H1 (cell line): ENCODE measurements around the gene ZBTB47. TPM values are rescaled to one million over a fixed set of nuclear protein-coding genes. Genes with fewer than 3 reads are reported as not detected.

Experiments
- CTCF ChIA-PET: fragments of 300-600 bp; sonication (Branson Sonifier 250); formaldehyde crosslinking; loops from one replicate; lab custom pipeline; 2021; ENCODE audit not compliant: partially characterized antibody; lab: Charles Lee
- POLR2A ChIA-PET: fragments of 300-600 bp; sonication (Branson Sonifier 250); formaldehyde crosslinking; loops from one replicate; lab custom pipeline; 2021; ENCODE audit warnings: inconsistent platforms; ENCODE audit not compliant: partially characterized antibody; lab: Charles Lee
- DNase-seq, 2 experiments: peaks; one replicate each; pipeline versions ENCODE4 v3.0.0 to v3.0.0-alpha.2; 2010 to 2022; ENCODE audit warnings: low spot score in 2 of 2, low read depth in 1 of 2, mixed read lengths in 1 of 2
- FAIRE-seq: peaks from 2 replicates; lab custom pipeline; 2011; peaks lifted over from hg19 to GRCh38; lab: Jason Lieb, UNC
- H2AFZ ChIP-seq: 2 replicates; pipeline ENCODE4 v1.8.1; 2012; ENCODE audit warnings: low read length, inconsistent platforms
- H2AK5ac ChIP-seq: 2 replicates; pipeline ENCODE4 v1.6.1; 2013; ENCODE audit warnings: low read depth, low read length
- H2BK120ac ChIP-seq: replicated peaks from 2 replicates; pipeline ENCODE3; 2013; ENCODE audit warnings: low read depth, low read length, inconsistent platforms
- H2BK12ac ChIP-seq: 2 replicates; pipeline ENCODE4 v1.6.1; 2013; ENCODE audit warnings: low read depth, low read length
- H2BK15ac ChIP-seq: 2 replicates; pipeline ENCODE4 v1.6.1; 2013; ENCODE audit warnings: low read length
- H2BK20ac ChIP-seq: 2 replicates; pipeline ENCODE4 v1.6.1; 2013; ENCODE audit warnings: low read length
- H2BK5ac ChIP-seq: 2 replicates; pipeline ENCODE4 v1.6.1; 2013; ENCODE audit warnings: low read depth, low read length
- H3K14ac ChIP-seq: 2 replicates; pipeline ENCODE4 v1.6.1; 2013; ENCODE audit warnings: inconsistent platforms; ENCODE audit not compliant: insufficient read length
- H3K18ac ChIP-seq: 2 replicates; pipeline ENCODE4 v1.6.1; 2013; ENCODE audit warnings: low read length; ENCODE audit errors: extremely low read depth
- H3K23ac ChIP-seq: 2 replicates; pipeline ENCODE4 v1.6.1; 2013; ENCODE audit warnings: inconsistent platforms; ENCODE audit not compliant: insufficient read length
- H3K23me2 ChIP-seq: 2 replicates; pipeline ENCODE4 v1.6.1; 2013; ENCODE audit warnings: low read depth, low read length
- H3K27ac ChIP-seq: 2 replicates; pipeline ENCODE4 v1.6.1; 2011; ENCODE audit warnings: low read depth, low read length, inconsistent platforms
- H3K27me3 ChIP-seq, 4 experiments: replicated peaks in 1 of 4; 1 replicate in 1 of 4; 2 replicates in 3 of 4; pipeline versions ENCODE4 v1.6.1 to v1.8.1; 2011 to 2013; ENCODE audit warnings: low read length in 3 of 4, mild to moderate bottlenecking in 3 of 4, inconsistent platforms in 2 of 4, mixed read lengths in 2 of 4, moderate library complexity in 1 of 4; ENCODE audit not compliant: control insufficient read depth in 3 of 4, insufficient read depth in 3 of 4; ENCODE audit errors: extremely low read depth in 1 of 4
- H3K36me3 ChIP-seq, 4 experiments: 2 replicates each; pipeline versions ENCODE4 v1.6.1 to v1.8.1; 2011 to 2013; ENCODE audit warnings: mild to moderate bottlenecking in 4 of 4, low read length in 3 of 4, moderate library complexity in 2 of 4, control low read depth in 1 of 4, inconsistent platforms in 1 of 4; ENCODE audit not compliant: insufficient read depth in 4 of 4, control insufficient read depth in 2 of 4
- H3K4ac ChIP-seq: replicated peaks from 2 replicates; pipeline ENCODE3; 2013; ENCODE audit warnings: low read length, low read depth, mixed read lengths, inconsistent platforms; ENCODE audit not compliant: insufficient read length
- H3K4me1 ChIP-seq, 4 experiments: replicated peaks in 1 of 4; 1 replicate in 1 of 4; 2 replicates in 3 of 4; pipeline versions ENCODE4 v1.6.1 to v1.8.1; 2011 to 2013; ENCODE audit warnings: low read length in 3 of 4, inconsistent platforms in 2 of 4, mixed read lengths in 1 of 4; ENCODE audit not compliant: insufficient read depth in 4 of 4, control insufficient read depth in 3 of 4
- H3K4me2 ChIP-seq, 2 experiments: 2 replicates each; pipeline versions ENCODE4 v1.6.1 to v1.8.1; 2011 to 2013; ENCODE audit warnings: low read depth in 2 of 2, low read length in 2 of 2, control low read depth in 1 of 2, inconsistent platforms in 1 of 2, mild to moderate bottlenecking in 1 of 2; ENCODE audit not compliant: insufficient read depth in 1 of 2
- H3K4me3 ChIP-seq, 4 experiments: fragments of 200-600, 300-600 bp in 1 of 4; sonication (generic), shearing (Covaris generic), sonication (Bioruptor Twin) in 1 of 4; 2 replicates each; pipeline versions ENCODE4 v1.5.1 to v1.8.1; 2011 to 2016; ENCODE audit warnings: low read length in 4 of 4, low read depth in 3 of 4, control low read depth in 2 of 4, inconsistent platforms in 2 of 4, mild to moderate bottlenecking in 2 of 4, mixed read lengths in 1 of 4, moderate library complexity in 1 of 4; ENCODE audit not compliant: insufficient read depth in 2 of 4; ENCODE audit errors: extremely low read depth in 1 of 4
- H3K56ac ChIP-seq: replicated peaks from 2 replicates; pipeline ENCODE3; 2013; ENCODE audit warnings: low read depth, mild to moderate bottlenecking, mixed read lengths, low read length, inconsistent platforms; ENCODE audit not compliant: insufficient read length
- H3K79me1 ChIP-seq: 2 replicates; pipeline ENCODE4 v1.6.1; 2013; ENCODE audit warnings: low read depth, low read length, control low read depth
- H3K79me2 ChIP-seq, 2 experiments: 2 replicates each; pipeline versions ENCODE4 v1.6.1 to v1.8.1; 2012 to 2013; ENCODE audit warnings: low read length in 2 of 2, mild to moderate bottlenecking in 2 of 2, inconsistent platforms in 1 of 2; ENCODE audit not compliant: insufficient read depth in 2 of 2, control insufficient read depth in 1 of 2
- H3K9ac ChIP-seq, 4 experiments: replicated peaks in 1 of 4; 1 replicate in 1 of 4; 2 replicates in 3 of 4; pipeline versions ENCODE4 v1.6.1 to v1.8.1; 2011 to 2013; ENCODE audit warnings: low read depth in 3 of 4, low read length in 3 of 4, control low read depth in 2 of 4, mild to moderate bottlenecking in 2 of 4, moderate library complexity in 2 of 4, inconsistent platforms in 1 of 4; ENCODE audit errors: extremely low read depth in 1 of 4
- H3K9me3 ChIP-seq, 2 experiments: 2 replicates each; pipeline versions ENCODE4 v1.6.1 to v1.8.1; 2012 to 2013; ENCODE audit warnings: mild to moderate bottlenecking in 2 of 2, moderate library complexity in 2 of 2, control low read depth in 1 of 2, inconsistent platforms in 1 of 2, low read depth in 1 of 2, low read length in 1 of 2, mixed read lengths in 1 of 2; ENCODE audit not compliant: insufficient read depth in 2 of 2
- H4K20me1 ChIP-seq, 2 experiments: replicated peaks in 1 of 2; 2 replicates each; pipeline versions ENCODE3 to v1.8.1; 2011 to 2013; ENCODE audit warnings: inconsistent platforms in 2 of 2, low read length in 2 of 2, mild to moderate bottlenecking in 1 of 2; ENCODE audit not compliant: insufficient read depth in 2 of 2, control insufficient read depth in 1 of 2
- H4K5ac ChIP-seq: 2 replicates; pipeline ENCODE4 v1.6.1; 2013; ENCODE audit warnings: low read length, low read depth, mixed read lengths, inconsistent platforms; ENCODE audit not compliant: insufficient read length
- H4K8ac ChIP-seq: 2 replicates; pipeline ENCODE4 v1.8.0; 2013; ENCODE audit warnings: mild to moderate bottlenecking, moderate library complexity, low read length, inconsistent platforms; ENCODE audit not compliant: insufficient read depth; ENCODE audit errors: extremely low read depth
- H4K91ac ChIP-seq: replicated peaks from 2 replicates; pipeline ENCODE3; 2013; ENCODE audit warnings: low read length, mixed read lengths, inconsistent platforms; ENCODE audit not compliant: insufficient read length
- ASH2L ChIP-seq: fragments of 200-600, 300-600 bp; sonication (generic); IDR thresholded peaks from one replicate; pipeline ENCODE4 v1.7.1; 2017; ENCODE audit warnings: low read length
- BRCA1 ChIP-seq: IDR thresholded peaks from 2 replicates; pipeline ENCODE4 v1.6.1; 2012; ENCODE audit warnings: low read depth, low read length, improper control_type of control experiment
- CBX5 ChIP-seq: fragments of 300-800, 300-1000 bp; sonication (generic); IDR thresholded peaks from 2 replicates; pipeline ENCODE4 v1.7.1; 2016; ENCODE audit warnings: antibody characterized with exemption, low read length, low read depth
- CTBP2 ChIP-seq: IDR thresholded peaks from 2 replicates; pipeline ENCODE4 v1.7.0; 2011; ENCODE audit warnings: borderline replicate concordance, mild to moderate bottlenecking, moderate library complexity, mixed read lengths, low read length; ENCODE audit not compliant: insufficient read depth, insufficient read length
- GTF2F1 ChIP-seq: IDR thresholded peaks from 2 replicates; pipeline ENCODE4 v1.6.1; 2012; ENCODE audit warnings: low read depth, low read length, improper control_type of control experiment, borderline replicate concordance
- RAD21 ChIP-seq, 2 experiments: IDR thresholded peaks in 1 of 2; conservative IDR thresholded peaks in 1 of 2; 2 replicates each; pipeline ENCODE4 v1.6.1; 2011; ENCODE audit warnings: low read depth in 2 of 2, low read length in 2 of 2, improper control_type of control experiment in 1 of 2, inconsistent platforms in 1 of 2, mild to moderate bottlenecking in 1 of 2, moderate library complexity in 1 of 2
- WGBS, 2 experiments: shearing (Covaris generic) in 1 of 2; methylation state at CpG; one replicate each; pipeline versions ENCODE4 v1.1.6 to v1.1.7; 2013 to 2015; ENCODE audit warnings: low lambda C conversion rate in 2 of 2, mixed read lengths in 2 of 2, inconsistent platforms in 1 of 2, low coverage in 1 of 2, missing lambda C conversion rate in 1 of 2; ENCODE audit not compliant: insufficient replicate concordance in 2 of 2, insufficient coverage in 1 of 2, insufficient read length in 1 of 2; ENCODE audit errors: extremely low coverage in 1 of 2, missing lambda C conversion rate in 1 of 2; 5-methylcytosine and 5-hydroxymethylcytosine counted together
- polyA plus RNA-seq, 7 experiments: library from polyadenylated mRNA; depleted of rRNA in 3 of 7; stranded (reverse) in 5 of 7; unstranded in 2 of 7; fragments of >200 nt in 5 of 7; fragments of 200-250 nt in 2 of 7; gene quantifications; 1 replicate in 5 of 7; 2 replicates in 1 of 7; 4 replicates in 1 of 7; pipeline versions ENCODE4 v1.2.1 to v1.2.3, GENCODE V29; 2011 to 2013; ENCODE audit warnings: missing spikeins in 2 of 7, mixed read lengths in 2 of 7
- total RNA-seq: library from RNA; stranded (reverse); fragmentation: NEBNext Ultra II Directional; extraction: Animal tissue kit (Norgen Biotek cat#: 25700); gene quantifications from 2 replicates; pipeline ENCODE4 v1.2.1, GENCODE V29; 2021

The ZBTB47 gene
- total and polyA plus RNA-seq, 2 of the 8 experiments (the other 6 are each of a cell fraction or from before 2014, with no cell fraction given), result 2.8 to 4.1 TPM

- Histone ChIP-seq H3K36me3 (no peaks in the 10 kb centered on the region), H3K27me3 (no peaks in the 10 kb centered on the region; a peak in 1 of 7 replicates), H2BK120ac (no peak overlapping the region), H3K79me2 (no peaks in the 10 kb centered on the region), H3K4me1 (no peaks in the 10 kb centered on the region; a peak in 1 of 7 replicates), H3K9me3 (no peaks in the 10 kb centered on the region), H3K4me2 (no peak overlapping the region), H4K8ac (no peak overlapping the region), H2BK15ac (no peak overlapping the region), H3K23ac (no peak overlapping the region), H3K23me2 (no peaks in the 10 kb centered on the region), H3K4me3 (no peak overlapping the region), H3K4ac (no peak overlapping the region), H2AK5ac (no peak overlapping the region), H2BK12ac (no peak overlapping the region), H3K9ac (no peak overlapping the region), H3K18ac (no peak overlapping the region), H2BK5ac (no peak overlapping the region), H3K56ac (no peak overlapping the region), H2BK20ac (no peak overlapping the region), H3K79me1 (no peaks in the 10 kb centered on the region), H4K5ac (no peak overlapping the region)
- POLR2A ChIA-PET, result interaction anchor here (0.8 kb wide), 1 partner anchor 36 kb away, joined by 3 read pairs; no protein-coding TSS in a partner anchor
- DNase-seq (no peak), FAIRE-seq (no peak)
- WGBS, 2 experiments, result 93 to 100% methylated on average over 1 to 10 of the region's 10 CpGs
- no peak for TF ChIP-seq BRCA1
- TF ChIP-seq GTF2F1, result no peak
- TF ChIP-seq CTBP2, result no peak
- no peak for TF ChIP-seq CBX5
- TF ChIP-seq RAD21 (IDR thresholded peaks at IDR 0.05 in 1 of 2, conservative IDR thresholded peaks at IDR 0.05 in 1 of 2; ENCODE audit: low read depth in 2 of 2, low read length in 2 of 2), result no peak
- no peak for TF ChIP-seq ASH2L
- TF ChIP-seq, all 59 proteins: peak for 0
- Histone ChIP-seq H4K20me1 (no peaks in the 10 kb centered on the region), H3K14ac (no peak overlapping the region), H4K91ac (no peak overlapping the region), H3K27ac (no peak overlapping the region), H2AFZ (no peak overlapping the region)
- CTCF ChIA-PET, result interaction anchor here (1.0 kb wide), 1 partner anchor 12 kb away, joined by 3 read pairs; no protein-coding TSS in a partner anchor
Observed at GRCh38 chr3:42681361-42682038, 28.0 kb downstream of the ZBTB47 start.
